T-helper 22 cell (primary cell): ENCODE results near the gene IL31RA.

ENCODE experiments used
- DNase-seq: peaks from one replicate; pipeline ENCODE4 v3.0.0-alpha.2; 2020; ENCODE audit warnings: low read depth

Gene IL31RA

GRCh38 chr5:55860288-55860687, 9.1 kb downstream of the IL31RA start:
- DNase-seq, result no peak

- no peak for DNase-seq
These were observed 9.6 kb downstream of the IL31RA start for GRCh38 chr5:55860709-55861108.

- DNase-seq, result no peak
These were observed 13.7 kb downstream of the IL31RA start for GRCh38 chr5:55864606-55865541.

GRCh38 chr5:55865831-55866230, 14.7 kb downstream of the IL31RA start:
- DNase-seq, result no peak

- no peak for DNase-seq
These were observed 15.3 kb downstream of the IL31RA start for GRCh38 chr5:55866485-55866884.

GRCh38 chr5:55866934-55867333, 15.8 kb downstream of the IL31RA start:
- no peak for DNase-seq

GRCh38 chr5:55868846-55869245, 17.7 kb downstream of the IL31RA start:
- DNase-seq, result no peak

- no peak for DNase-seq
These were observed 18.7 kb downstream of the IL31RA start for GRCh38 chr5:55869847-55870246.

- no peak for DNase-seq
These were observed 22.1 kb downstream of the IL31RA start for GRCh38 chr5:55873234-55873633.

GRCh38 chr5:55877655-55878054, 26.5 kb downstream of the IL31RA start:
- DNase-seq, result no peak

GRCh38 chr5:55880453-55880852, 29.3 kb downstream of the IL31RA start:
- DNase-seq, result no peak

- no peak for DNase-seq
These were observed 34.2 kb downstream of the IL31RA start for GRCh38 chr5:55885359-55885758.

GRCh38 chr5:55888205-55888604, 37.0 kb downstream of the IL31RA start:
- DNase-seq, result no peak

- no peak for DNase-seq
These were observed 41.3 kb downstream of the IL31RA start for GRCh38 chr5:55892479-55892878.

- no peak for DNase-seq
These were observed 43.0 kb downstream of the IL31RA start for GRCh38 chr5:55894135-55894534.

- DNase-seq, result no peak
These were observed 44.2 kb downstream of the IL31RA start for GRCh38 chr5:55895346-55895745.

- DNase-seq, result no peak
These were observed 45.1 kb downstream of the IL31RA start for GRCh38 chr5:55896238-55896637.

GRCh38 chr5:55896663-55897062, 45.5 kb downstream of the IL31RA start:
- no peak for DNase-seq

- no peak for DNase-seq
These were observed 46.2 kb downstream of the IL31RA start for GRCh38 chr5:55897206-55897894.

GRCh38 chr5:55897905-55898304, 46.7 kb downstream of the IL31RA start:
- no peak for DNase-seq

GRCh38 chr5:55899344-55899743, 48.2 kb downstream of the IL31RA start:
- no peak for DNase-seq

- DNase-seq, result no peak
These were observed 48.9 kb downstream of the IL31RA start for GRCh38 chr5:55900068-55900467.

- DNase-seq, result no peak
These were observed 49.6 kb downstream of the IL31RA start for GRCh38 chr5:55900776-55901175.
